SU-DHL-6 (cell line): ENCODE results near the gene SLC35F1.

Experiments
- H2AFZ ChIP-seq: fragments of 200-600 bp; sonication (generic); 2 replicates; pipeline ENCODE4 v1.6.1; 2014; ENCODE audit warnings: low read depth, mild to moderate bottlenecking, moderate library complexity, mixed read lengths, antibody characterized with exemption, low read length; ENCODE audit not compliant: severe bottlenecking
- H3F3A ChIP-seq: fragments of 200-600 bp; shearing (Covaris generic); 2 replicates; pipeline ENCODE4 v1.6.0; 2016; ENCODE audit warnings: antibody characterized with exemption, mild to moderate bottlenecking; ENCODE audit not compliant: insufficient read depth
- H3K27ac ChIP-seq: fragments of 200-600 bp; sonication (generic); 2 replicates; pipeline ENCODE4 v1.5.1; 2016; ENCODE audit warnings: low read depth, mild to moderate bottlenecking, low read length, moderate library complexity, mixed read lengths
- H3K27me3 ChIP-seq: fragments of 200-600 bp; sonication (generic), shearing (Covaris generic); 2 replicates; pipeline ENCODE4 v1.6.0; 2014; ENCODE audit warnings: mild to moderate bottlenecking, low read length
- H3K36me3 ChIP-seq: fragments of 200-600 bp; sonication (generic); 2 replicates; pipeline ENCODE4 v1.6.1; 2014; ENCODE audit warnings: mild to moderate bottlenecking, low read length, mixed read lengths
- H3K4me2 ChIP-seq: fragments of 300-600, 200-600 bp; shearing (Covaris generic), sonication (generic); 2 replicates; pipeline ENCODE4 v1.6.0; 2014; ENCODE audit warnings: low read length, low read depth, mild to moderate bottlenecking; ENCODE audit not compliant: poor library complexity, severe bottlenecking
- H3K4me3 ChIP-seq: fragments of 200-600 bp; sonication (generic); 2 replicates; pipeline ENCODE4 v1.5.1; 2014; ENCODE audit warnings: antibody characterized with exemption, low read length, mild to moderate bottlenecking, mixed read lengths; ENCODE audit not compliant: insufficient read depth, poor library complexity, severe bottlenecking
- H3K79me2 ChIP-seq: fragments of 200-600 bp; sonication (generic); 2 replicates; pipeline ENCODE4 v1.6.1; 2014; ENCODE audit warnings: mild to moderate bottlenecking, low read length, moderate library complexity; ENCODE audit not compliant: insufficient read depth
- H3K9ac ChIP-seq: fragments of 200-600 bp; sonication (generic); 2 replicates; pipeline ENCODE4 v1.7.0; 2014; ENCODE audit warnings: mild to moderate bottlenecking, low read length
- H3K9me2 ChIP-seq: fragments of 200-600 bp; sonication (generic); replicated peaks from 2 replicates; pipeline ENCODE4 v1.6.1; 2014; ENCODE audit warnings: low read length; ENCODE audit not compliant: insufficient read depth
- H3K9me3 ChIP-seq: fragments of 200-600 bp; sonication (generic); 2 replicates; pipeline ENCODE4 v1.6.1; 2014; ENCODE audit warnings: low read length, mixed read lengths; ENCODE audit not compliant: insufficient read depth
- H4K20me1 ChIP-seq: fragments of 200-600 bp; sonication (generic); 2 replicates; pipeline ENCODE4 v1.6.1; 2014; ENCODE audit warnings: low read depth, mild to moderate bottlenecking, antibody characterized with exemption, low read length, moderate library complexity, mixed read lengths
- CTCF ChIP-seq: fragments of 200-600 bp; sonication (generic); IDR thresholded peaks from one replicate; pipeline ENCODE4 v1.5.1; 2017; ENCODE audit warnings: antibody characterized with exemption, mild to moderate bottlenecking, low read length, moderate library complexity; ENCODE audit not compliant: insufficient read depth, poor library complexity, severe bottlenecking
- EZH2phosphoT487 ChIP-seq: fragments of 200-600 bp; sonication (generic), shearing (Covaris generic); conservative IDR thresholded peaks from 2 replicates; pipeline ENCODE4 v1.6.1; 2018; ENCODE audit warnings: mild to moderate bottlenecking, antibody characterized with exemption, low read length, moderate library complexity, mixed read lengths

The SLC35F1 gene

GRCh38 chr6:117971637-117972036, 64.6 kb downstream of the SLC35F1 start:
- no peaks in the 10 kb centered on the region for H3F3A ChIP-seq
- no peak overlapping the region for H3K27ac ChIP-seq
- H3K79me2 ChIP-seq: no peaks in the 10 kb centered on the region
- no peak for TF ChIP-seq CTCF
- TF ChIP-seq EZH2phosphoT487: no peak
- H3K36me3 ChIP-seq: no peaks in the 10 kb centered on the region
- H3K27me3 ChIP-seq: no peaks in the 10 kb centered on the region
- H3K9me3 ChIP-seq: no peaks in the 10 kb centered on the region
- no peak overlapping the region for H3K9ac ChIP-seq
- H2AFZ ChIP-seq: no peak overlapping the region
- no peak overlapping the region for H3K4me2 ChIP-seq
- H3K9me2 ChIP-seq: no peaks in the 10 kb centered on the region
- no peaks in the 10 kb centered on the region for H4K20me1 ChIP-seq
- no peak overlapping the region for H3K4me3 ChIP-seq

- no peaks in the 10 kb centered on the region for H3K27me3 ChIP-seq
- H3K9me2 ChIP-seq: no peaks in the 10 kb centered on the region
- no peak overlapping the region for H3K4me3 ChIP-seq
- H3K27ac ChIP-seq: no peak overlapping the region
- no peak for TF ChIP-seq EZH2phosphoT487
- no peak for TF ChIP-seq CTCF
- no peak overlapping the region for H3K4me2 ChIP-seq
- no peaks in the 10 kb centered on the region for H3K9me3 ChIP-seq
- H4K20me1 ChIP-seq: no peaks in the 10 kb centered on the region
- H3K9ac ChIP-seq: no peak overlapping the region
- no peak overlapping the region for H2AFZ ChIP-seq
- H3K79me2 ChIP-seq: no peaks in the 10 kb centered on the region
- no peaks in the 10 kb centered on the region for H3K36me3 ChIP-seq
- H3F3A ChIP-seq: no peaks in the 10 kb centered on the region
Measured at GRCh38 chr6:117974914-117975627, 68.0 kb downstream of the SLC35F1 start.

- H3K9me2 ChIP-seq: no peaks in the 10 kb centered on the region
- no peaks in the 10 kb centered on the region for H3K36me3 ChIP-seq
- H3K79me2 ChIP-seq: no peaks in the 10 kb centered on the region
- TF ChIP-seq EZH2phosphoT487 (no peak), CTCF (peak; percentile 68)
- H3K9me3 ChIP-seq: no peaks in the 10 kb centered on the region
- no peak overlapping the region for H3K4me2 ChIP-seq
- H2AFZ ChIP-seq: no peak overlapping the region
- no peaks in the 10 kb centered on the region for H4K20me1 ChIP-seq
- no peak overlapping the region for H3K9ac ChIP-seq
- H3K4me3 ChIP-seq: no peak overlapping the region
- no peaks in the 10 kb centered on the region for H3K27me3 ChIP-seq
- H3K27ac ChIP-seq: no peak overlapping the region
- H3F3A ChIP-seq: no peaks in the 10 kb centered on the region
Measured at GRCh38 chr6:117976030-117976651, 69.1 kb downstream of the SLC35F1 start.
